GM23338 (cell line): ENCODE data around the gene EIF3A.

Experiments used
- EZH2 ChIP-seq: fragments of 200-600 bp; sonication (generic); IDR thresholded peaks from one replicate; pipeline ENCODE4 v1.8.0; 2017; ENCODE audit warnings: antibody characterized with exemption, mild to moderate bottlenecking, low read depth; ENCODE audit not compliant: unreplicated experiment
- NANOG ChIP-seq: IDR thresholded peaks from 2 replicates; pipeline ENCODE4 v1.6.1; 2016; ENCODE audit warnings: antibody characterized with exemption, borderline replicate concordance
- TF ChIP-seq, protein P1 (sequence below), 2 experiments: fragments of 200-600 bp in 1 of 2; sonication (generic) in 1 of 2; conservative IDR thresholded peaks; 2 replicates each; pipeline versions ENCODE4 v1.5.1 to v1.6.1; 2016 to 2017; ENCODE audit warnings: antibody characterized with exemption in 2 of 2, low read depth in 2 of 2, mild to moderate bottlenecking in 2 of 2, moderate library complexity in 1 of 2

GRCh38 chr10:119129721-119130120 lies 49.1 kb upstream of the EIF3A start:
- TF ChIP-seq NANOG: no peak
- TF ChIP-seq, protein P1, sequence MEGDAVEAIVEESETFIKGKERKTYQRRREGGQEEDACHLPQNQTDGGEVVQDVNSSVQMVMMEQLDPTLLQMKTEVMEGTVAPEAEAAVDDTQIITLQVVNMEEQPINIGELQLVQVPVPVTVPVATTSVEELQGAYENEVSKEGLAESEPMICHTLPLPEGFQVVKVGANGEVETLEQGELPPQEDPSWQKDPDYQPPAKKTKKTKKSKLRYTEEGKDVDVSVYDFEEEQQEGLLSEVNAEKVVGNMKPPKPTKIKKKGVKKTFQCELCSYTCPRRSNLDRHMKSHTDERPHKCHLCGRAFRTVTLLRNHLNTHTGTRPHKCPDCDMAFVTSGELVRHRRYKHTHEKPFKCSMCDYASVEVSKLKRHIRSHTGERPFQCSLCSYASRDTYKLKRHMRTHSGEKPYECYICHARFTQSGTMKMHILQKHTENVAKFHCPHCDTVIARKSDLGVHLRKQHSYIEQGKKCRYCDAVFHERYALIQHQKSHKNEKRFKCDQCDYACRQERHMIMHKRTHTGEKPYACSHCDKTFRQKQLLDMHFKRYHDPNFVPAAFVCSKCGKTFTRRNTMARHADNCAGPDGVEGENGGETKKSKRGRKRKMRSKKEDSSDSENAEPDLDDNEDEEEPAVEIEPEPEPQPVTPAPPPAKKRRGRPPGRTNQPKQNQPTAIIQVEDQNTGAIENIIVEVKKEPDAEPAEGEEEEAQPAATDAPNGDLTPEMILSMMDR (conservative IDR thresholded peaks at IDR 0.05; ENCODE audit: low read depth in 2 of 2): no peak
- TF ChIP-seq EZH2: no peak
